Small intestine (tissue), 7 donors: ENCODE results near the gene SLC6A2. TPM values are rescaled to one million over a fixed set of nuclear protein-coding genes. Genes with fewer than 3 reads are reported as not detected.

Experiments used
- DNase-seq, 2 donors: peaks; one replicate each; pipeline versions ENCODE4 v3.0.0 to v3.0.0-alpha.2; 2013
- FAIRE-seq: peaks from 2 replicates; lab custom pipeline; 2012; peaks lifted over from hg19 to GRCh38; lab: Jason Lieb, UNC
- H3K27ac ChIP-seq, 3 donors: one replicate each; pipeline ENCODE4 v1.5.1; 2013; ENCODE audit warnings: low read length in 2 of 3, mild to moderate bottlenecking in 2 of 3, control low read depth in 1 of 3, inconsistent platforms in 1 of 3, low read depth in 1 of 3, moderate library complexity in 1 of 3
- H3K27me3 ChIP-seq, 3 donors: one replicate each; pipeline ENCODE4 v1.6.1; 2013; ENCODE audit warnings: low read length in 3 of 3, inconsistent platforms in 1 of 3; ENCODE audit not compliant: control insufficient read depth in 3 of 3, insufficient read depth in 3 of 3
- H3K36me3 ChIP-seq, 3 donors: one replicate each; pipeline ENCODE4 v1.6.1; 2013; ENCODE audit warnings: low read length in 3 of 3, inconsistent platforms in 1 of 3, low read depth in 1 of 3, mild to moderate bottlenecking in 1 of 3, moderate library complexity in 1 of 3; ENCODE audit not compliant: control insufficient read depth in 3 of 3, insufficient read depth in 2 of 3
- H3K4me1 ChIP-seq, 3 donors: one replicate each; pipeline ENCODE4 v1.6.1; 2013; ENCODE audit warnings: low read length in 2 of 3, inconsistent platforms in 1 of 3, low read depth in 1 of 3, mild to moderate bottlenecking in 1 of 3, moderate library complexity in 1 of 3; ENCODE audit not compliant: control insufficient read depth in 3 of 3, insufficient read depth in 2 of 3
- H3K4me3 ChIP-seq, 3 donors: one replicate each; pipeline ENCODE4 v1.5.1; 2013; ENCODE audit warnings: low read length in 3 of 3, control low read depth in 1 of 3, inconsistent platforms in 1 of 3, low read depth in 1 of 3, mild to moderate bottlenecking in 1 of 3, moderate library complexity in 1 of 3
- H3K9me3 ChIP-seq, 2 donors: one replicate each; pipeline ENCODE4 v1.6.1; 2013; ENCODE audit warnings: low read depth in 1 of 2, low read length in 1 of 2; ENCODE audit not compliant: control insufficient read depth in 2 of 2, insufficient read depth in 1 of 2
- WGBS, 3 donors: extraction: QIAGEN DNeasy Blood & Tissue Kit; methylation state at CpG; one replicate each; pipeline ENCODE4 v1.1.7; 2013; 5-methylcytosine and 5-hydroxymethylcytosine counted together
- polyA plus RNA-seq, 4 donors: library from polyadenylated mRNA; stranded (reverse) in 3 of 4; unstranded in 1 of 4; fragments of 200-250 nt in 3 of 4; fragments of 120-200 nt in 1 of 4; gene quantifications; one replicate each; pipeline versions ENCODE4 v1.2.1 to v1.2.3, GENCODE V29; 2013
- donor health status: healthy with polysubstance abuse.
- donor health status: control.
- donor health status: control.
- donor health status: Bipolar disorder and iron deficiency.
- donor health status: healthy.

Gene SLC6A2
- polyA plus RNA-seq, 4 donors: 0.22 TPM; not detected in 3

- peaks cover 6 to 40% (median 16%) of the 10 kb centered on the region in 3 donors for H3K27me3 ChIP-seq
- H3K4me3 ChIP-seq: no peak overlapping the region
- H3K9me3 ChIP-seq: no peaks in the 10 kb centered on the region
- no peaks in the 10 kb centered on the region for H3K36me3 ChIP-seq
- no peak overlapping the region for H3K27ac ChIP-seq
- no peaks in the 10 kb centered on the region for H3K4me1 ChIP-seq
- FAIRE-seq (no peak), DNase-seq (no peak)
- 8 to 20% (median 19%) methylated on average over 26 to 29 of the region's 29 CpGs for WGBS, 3 donors
Observed at GRCh38 chr16:55655381-55655896, 349 bp upstream of the SLC6A2 start.

- WGBS, 3 donors: 8 to 17% (median 16%) methylated on average over 35 to 37 of the region's 37 CpGs
- Histone ChIP-seq H3K27ac (no peak overlapping the region), H3K9me3 (no peaks in the 10 kb centered on the region), H3K4me3 (no peak overlapping the region), H3K27me3 (peaks cover 6 to 40% (median 16%) of the 10 kb centered on the region in 3 donors), H3K36me3 (no peaks in the 10 kb centered on the region), H3K4me1 (no peaks in the 10 kb centered on the region)
- no peak for FAIRE-seq
- DNase-seq: no peak
Observed at GRCh38 chr16:55656691-55657092, 904 bp downstream of the SLC6A2 start.

GRCh38 chr16:55657616-55658015, 1.8 kb downstream of the SLC6A2 start:
- WGBS, 3 donors: 83 to 93% (median 91%) methylated on average over 2 to 3 of the region's 3 CpGs

GRCh38 chr16:55658898-55659420, 3.2 kb downstream of the SLC6A2 start:
- no peak for FAIRE-seq
- H3K36me3 ChIP-seq: no peaks in the 10 kb centered on the region
- 66 to 73% (median 70%) methylated on average over 7 of the region's 7 CpGs for WGBS, 3 donors
- H3K4me3 ChIP-seq: no peak overlapping the region
- H3K4me1 ChIP-seq: no peaks in the 10 kb centered on the region
- DNase-seq: no peak
- H3K27me3 ChIP-seq: peaks cover 5 to 35% (median 6%) of the 10 kb centered on the region in 3 donors
- no peak overlapping the region for H3K27ac ChIP-seq
- no peaks in the 10 kb centered on the region for H3K9me3 ChIP-seq

More at GRCh38 chr16:55657616-55658015, 1.8 kb downstream of the SLC6A2 start:
- DNase-seq (no peak), FAIRE-seq (no peak)
- Histone ChIP-seq H3K27me3 (peaks cover 6 to 37% (median 9%) of the 10 kb centered on the region in 3 donors), H3K4me3 (no peak overlapping the region), H3K4me1 (no peaks in the 10 kb centered on the region), H3K9me3 (no peaks in the 10 kb centered on the region), H3K36me3 (no peaks in the 10 kb centered on the region), H3K27ac (no peak overlapping the region)

- no peak for FAIRE-seq
Observed at GRCh38 chr16:55660026-55660425, 4.2 kb downstream of the SLC6A2 start.

GRCh38 chr16:55660828-55661227, 5.0 kb downstream of the SLC6A2 start:
- no peak for FAIRE-seq
- Histone ChIP-seq H3K27me3 (peaks cover 1 to 18% (median 5%) of the 10 kb centered on the region in 3 donors), H3K36me3 (no peaks in the 10 kb centered on the region), H3K4me1 (no peaks in the 10 kb centered on the region), H3K27ac (no peak overlapping the region), H3K4me3 (no peak overlapping the region), H3K9me3 (no peaks in the 10 kb centered on the region)
- no peak for DNase-seq
- WGBS, 3 donors: 25 to 59% (median 42%) methylated on average over 2 of the region's 2 CpGs

More at GRCh38 chr16:55660026-55660425, 4.2 kb downstream of the SLC6A2 start:
- H3K9me3 ChIP-seq: no peaks in the 10 kb centered on the region
- H3K4me1 ChIP-seq: no peaks in the 10 kb centered on the region
- no peaks in the 10 kb centered on the region for H3K36me3 ChIP-seq
- DNase-seq: no peak
- peaks cover 5 to 26% (median 6%) of the 10 kb centered on the region in 3 donors for H3K27me3 ChIP-seq
- H3K4me3 ChIP-seq: no peak overlapping the region
- WGBS, 3 donors: 38 to 61% (median 50%) methylated on average over 1 of the region's 1 CpG
- no peak overlapping the region for H3K27ac ChIP-seq

GRCh38 chr16:55661941-55662643, 6.3 kb downstream of the SLC6A2 start:
- peaks cover 0 to 8% (median 2%) of the 10 kb centered on the region in 3 donors for H3K27me3 ChIP-seq
- no peaks in the 10 kb centered on the region for H3K9me3 ChIP-seq
- H3K4me1 ChIP-seq: no peaks in the 10 kb centered on the region
- H3K4me3 ChIP-seq: no peak overlapping the region
- no peaks in the 10 kb centered on the region for H3K36me3 ChIP-seq
- DNase-seq (no peak), FAIRE-seq (no peak)
- H3K27ac ChIP-seq: no peak overlapping the region

- FAIRE-seq (no peak), DNase-seq (peak in 1 of 2 donors; percentile 8)
- Histone ChIP-seq H3K27me3 (peaks cover 0 to 3% (median 2%) of the 10 kb centered on the region in 3 donors), H3K27ac (no peak overlapping the region), H3K36me3 (no peaks in the 10 kb centered on the region), H3K4me1 (no peaks in the 10 kb centered on the region), H3K9me3 (no peaks in the 10 kb centered on the region), H3K4me3 (no peak overlapping the region)
- WGBS, 3 donors: 56 to 76% (median 75%) methylated on average over 5 of the region's 5 CpGs
Observed at GRCh38 chr16:55662644-55663031, 6.8 kb downstream of the SLC6A2 start.
